Measurements from ENCODE around the gene DCC.

GRCh38 chr18:53135654-53136053 is 795.7 kb downstream of the DCC start:
- TF ChIP-seq EZH2 (IDR thresholded peaks at IDR 0.05; ENCODE audit: insufficient read depth, poor library complexity, severe bottlenecking) (no peak), EZH2phosphoT487 (IDR thresholded peaks at IDR 0.05; ENCODE audit: insufficient read depth, low read depth) (no peak)
